Activated naive CD4-positive, alpha-beta T cell treated with anti-CD3 and anti-CD28 coated beads, Interleukin-2, amount 50 U/mL, for 24 hours (primary cell): ENCODE results near the gene STOML3.
"Not testable (repeated sequence)": the region's sequence is repeated elsewhere in the genome, so short reads cannot be mapped to it uniquely, and the experiment has no call there.

Experiments
- H3K27ac Mint-ChIP-seq: one replicate; pipeline ENCODE4 v1.8.0; 2021; ENCODE audit warnings: mild to moderate bottlenecking, mixed read lengths
- H3K27me3 Mint-ChIP-seq: one replicate; pipeline ENCODE4 v1.8.0; 2021; ENCODE audit warnings: mixed read lengths
- H3K36me3 Mint-ChIP-seq: one replicate; pipeline ENCODE4 v1.8.0; 2021; ENCODE audit warnings: mixed read lengths
- H3K4me1 Mint-ChIP-seq: one replicate; pipeline ENCODE4 v1.8.0; 2021; ENCODE audit warnings: mixed read lengths
- H3K4me3 Mint-ChIP-seq: one replicate; pipeline ENCODE4 v1.8.0; 2021; ENCODE audit warnings: mild to moderate bottlenecking, mixed read lengths
- H3K9me3 Mint-ChIP-seq: one replicate; pipeline ENCODE4 v1.8.0; 2021; ENCODE audit warnings: mixed read lengths

The STOML3 gene

GRCh38 chr13:39016087-39016486, 25.5 kb upstream of the STOML3 start:
- Mint-ChIP-seq H3K36me3 (peaks cover 26% of the 10 kb centered on the region), H3K9me3 (no peaks in the 10 kb centered on the region), H3K4me1 (peaks cover 2% of the 10 kb centered on the region), H3K27ac (no peak overlapping the region), H3K4me3 (no peak overlapping the region), H3K27me3 (no peaks in the 10 kb centered on the region)

GRCh38 chr13:39013462-39013861, 22.8 kb upstream of the STOML3 start:
- Mint-ChIP-seq H3K9me3 (no peaks in the 10 kb centered on the region), H3K4me1 (no peaks in the 10 kb centered on the region), H3K27ac (peak overlapping the region; percentile 1), H3K27me3 (no peaks in the 10 kb centered on the region), H3K4me3 (no peak overlapping the region), H3K36me3 (peaks cover 29% of the 10 kb centered on the region)

GRCh38 chr13:39012608-39013007, 22.0 kb upstream of the STOML3 start:
- no peaks in the 10 kb centered on the region for H3K4me1 Mint-ChIP-seq
- H3K9me3 Mint-ChIP-seq: no peaks in the 10 kb centered on the region
- peaks cover 31% of the 10 kb centered on the region for H3K36me3 Mint-ChIP-seq
- H3K27ac Mint-ChIP-seq: peak overlapping the region; percentile 13
- H3K4me3 Mint-ChIP-seq: no peak overlapping the region
- no peaks in the 10 kb centered on the region for H3K27me3 Mint-ChIP-seq

GRCh38 chr13:39006371-39007111, 15.9 kb upstream of the STOML3 start:
- peaks cover 16% of the 10 kb centered on the region for H3K36me3 Mint-ChIP-seq
- H3K4me1 Mint-ChIP-seq, H3K27me3 Mint-ChIP-seq, H3K9me3 Mint-ChIP-seq, H3K27ac Mint-ChIP-seq, H3K4me3 Mint-ChIP-seq: not testable (repeated sequence)

GRCh38 chr13:38998739-38999138, 8.1 kb upstream of the STOML3 start:
- Mint-ChIP-seq H3K27me3 (peaks cover 1% of the 10 kb centered on the region), H3K36me3 (no peaks in the 10 kb centered on the region), H3K4me1 (no peaks in the 10 kb centered on the region), H3K4me3 (no peak overlapping the region), H3K9me3 (no peaks in the 10 kb centered on the region), H3K27ac (no peak overlapping the region)

GRCh38 chr13:38993381-38993780, 2.8 kb upstream of the STOML3 start:
- Mint-ChIP-seq H3K27me3 (peaks cover 2% of the 10 kb centered on the region), H3K4me1 (no peaks in the 10 kb centered on the region), H3K36me3 (no peaks in the 10 kb centered on the region), H3K27ac (no peak overlapping the region), H3K9me3 (no peaks in the 10 kb centered on the region), H3K4me3 (no peak overlapping the region)

- peaks cover 8% of the 10 kb centered on the region for H3K27me3 Mint-ChIP-seq
- no peaks in the 10 kb centered on the region for H3K4me1 Mint-ChIP-seq
- no peak overlapping the region for H3K27ac Mint-ChIP-seq
- peaks cover 15% of the 10 kb centered on the region for H3K9me3 Mint-ChIP-seq
- H3K36me3 Mint-ChIP-seq: peaks cover 5% of the 10 kb centered on the region
- no peak overlapping the region for H3K4me3 Mint-ChIP-seq
These were observed 9.5 kb downstream of the STOML3 start for GRCh38 chr13:38981096-38981495.

- peaks cover 15% of the 10 kb centered on the region for H3K9me3 Mint-ChIP-seq
- H3K27me3 Mint-ChIP-seq: peaks cover 8% of the 10 kb centered on the region
- peaks cover 5% of the 10 kb centered on the region for H3K36me3 Mint-ChIP-seq
- H3K4me1 Mint-ChIP-seq: no peaks in the 10 kb centered on the region
- no peak overlapping the region for H3K4me3 Mint-ChIP-seq
- H3K27ac Mint-ChIP-seq: no peak overlapping the region
These were observed 9.9 kb downstream of the STOML3 start for GRCh38 chr13:38980750-38981078.

GRCh38 chr13:38979891-38980749, 10.5 kb downstream of the STOML3 start:
- Mint-ChIP-seq H3K4me1 (no peaks in the 10 kb centered on the region), H3K27me3 (peaks cover 8% of the 10 kb centered on the region), H3K27ac (no peak overlapping the region), H3K4me3 (no peak overlapping the region), H3K36me3 (peaks cover 5% of the 10 kb centered on the region), H3K9me3 (peaks cover 15% of the 10 kb centered on the region)

GRCh38 chr13:38970380-38971051, 20.1 kb downstream of the STOML3 start:
- Mint-ChIP-seq H3K27me3 (peaks cover 4% of the 10 kb centered on the region), H3K4me3 (no peak overlapping the region), H3K27ac (no peak overlapping the region), H3K4me1 (no peaks in the 10 kb centered on the region), H3K36me3 (no peaks in the 10 kb centered on the region), H3K9me3 (no peaks in the 10 kb centered on the region)

- peaks cover 4% of the 10 kb centered on the region for H3K27me3 Mint-ChIP-seq
- H3K27ac Mint-ChIP-seq: no peak overlapping the region
- H3K4me3 Mint-ChIP-seq: no peak overlapping the region
- H3K36me3 Mint-ChIP-seq: no peaks in the 10 kb centered on the region
- no peaks in the 10 kb centered on the region for H3K4me1 Mint-ChIP-seq
- H3K9me3 Mint-ChIP-seq: no peaks in the 10 kb centered on the region
These were observed 21.4 kb downstream of the STOML3 start for GRCh38 chr13:38969187-38969586.

GRCh38 chr13:38967446-38967845, 23.2 kb downstream of the STOML3 start:
- no peaks in the 10 kb centered on the region for H3K9me3 Mint-ChIP-seq
- H3K27ac Mint-ChIP-seq: no peak overlapping the region
- peaks cover 4% of the 10 kb centered on the region for H3K27me3 Mint-ChIP-seq
- no peaks in the 10 kb centered on the region for H3K4me1 Mint-ChIP-seq
- no peak overlapping the region for H3K4me3 Mint-ChIP-seq
- H3K36me3 Mint-ChIP-seq: no peaks in the 10 kb centered on the region

- Mint-ChIP-seq H3K27me3 (peaks cover 4% of the 10 kb centered on the region), H3K27ac (no peak overlapping the region), H3K4me3 (no peak overlapping the region), H3K36me3 (no peaks in the 10 kb centered on the region), H3K9me3 (no peaks in the 10 kb centered on the region), H3K4me1 (no peaks in the 10 kb centered on the region)
These were observed 25.4 kb downstream of the STOML3 start for GRCh38 chr13:38965281-38965680.

GRCh38 chr13:38960175-38960574, 30.5 kb downstream of the STOML3 start:
- H3K27me3 Mint-ChIP-seq: no peaks in the 10 kb centered on the region
- H3K36me3 Mint-ChIP-seq: no peaks in the 10 kb centered on the region
- no peaks in the 10 kb centered on the region for H3K9me3 Mint-ChIP-seq
- no peaks in the 10 kb centered on the region for H3K4me1 Mint-ChIP-seq
- H3K4me3 Mint-ChIP-seq: no peak overlapping the region
- H3K27ac Mint-ChIP-seq: no peak overlapping the region

GRCh38 chr13:38957794-38958592, 32.6 kb downstream of the STOML3 start:
- H3K27me3 Mint-ChIP-seq: peaks cover 4% of the 10 kb centered on the region
- H3K27ac Mint-ChIP-seq: no peak overlapping the region
- no peaks in the 10 kb centered on the region for H3K4me1 Mint-ChIP-seq
- H3K9me3 Mint-ChIP-seq: no peaks in the 10 kb centered on the region
- H3K36me3 Mint-ChIP-seq: no peaks in the 10 kb centered on the region
- no peak overlapping the region for H3K4me3 Mint-ChIP-seq
